Loucy (cell line): ENCODE measurements around the gene DNAJC17.

Source experiments
- H2AFZ ChIP-seq: fragments of 200-600 bp; sonication (generic); 2 replicates; pipeline ENCODE4 v1.6.0; 2016; ENCODE audit warnings: antibody characterized with exemption, mild to moderate bottlenecking, low read length, moderate library complexity
- H3F3A ChIP-seq: fragments of 200-600 bp; 2 replicates; pipeline ENCODE4 v1.6.0; 2016; ENCODE audit warnings: antibody characterized with exemption, low read depth, mild to moderate bottlenecking
- H3K27me3 ChIP-seq: fragments of 200-600 bp; sonication (generic); 2 replicates; pipeline ENCODE4 v1.6.1; 2014; ENCODE audit warnings: low read length, mild to moderate bottlenecking; ENCODE audit not compliant: insufficient read depth, poor library complexity, severe bottlenecking
- H3K36me3 ChIP-seq: fragments of 200-600 bp; sonication (generic); 2 replicates; pipeline ENCODE4 v1.6.1; 2016; ENCODE audit warnings: low read length; ENCODE audit not compliant: insufficient read depth
- H3K4me1 ChIP-seq: fragments of 200-600 bp; sonication (generic); 2 replicates; pipeline ENCODE4 v1.5.1; 2014; ENCODE audit warnings: low read length, mild to moderate bottlenecking; ENCODE audit not compliant: insufficient read depth, poor library complexity, severe bottlenecking
- H3K4me2 ChIP-seq: fragments of 200-600 bp; sonication (generic); 2 replicates; pipeline ENCODE4 v1.6.0; 2014; ENCODE audit warnings: antibody characterized with exemption, low read length, low read depth, mild to moderate bottlenecking; ENCODE audit not compliant: poor library complexity, severe bottlenecking
- H3K4me3 ChIP-seq: fragments of 200-600 bp; sonication (generic); 2 replicates; pipeline ENCODE4 v1.5.1; 2014; ENCODE audit warnings: low read length, mild to moderate bottlenecking, mixed read lengths; ENCODE audit not compliant: poor library complexity, severe bottlenecking
- H3K79me2 ChIP-seq: fragments of 200-600 bp; sonication (generic); 2 replicates; pipeline ENCODE4 v1.6.1; 2014; ENCODE audit warnings: low read length; ENCODE audit not compliant: insufficient read depth
- H3K9ac ChIP-seq: fragments of 200-600 bp; sonication (generic); 2 replicates; pipeline ENCODE4 v1.6.0; 2014; ENCODE audit warnings: mild to moderate bottlenecking, low read depth, low read length, moderate library complexity; ENCODE audit not compliant: poor library complexity, severe bottlenecking
- H3K9me2 ChIP-seq: fragments of 200-600 bp; sonication (generic); replicated peaks from 2 replicates; pipeline ENCODE4 v1.6.1; 2016; ENCODE audit warnings: low read depth, low read length, mixed read lengths
- H3K9me3 ChIP-seq: fragments of 200-600 bp; sonication (generic); 2 replicates; pipeline ENCODE4 v1.6.1; 2014; ENCODE audit warnings: mild to moderate bottlenecking, antibody characterized with exemption, low read length, low read depth; ENCODE audit not compliant: insufficient read depth
- H4K20me1 ChIP-seq: fragments of 200-600 bp; sonication (generic); 2 replicates; pipeline ENCODE4 v1.6.0; 2014; ENCODE audit warnings: antibody characterized with exemption, low read length, mild to moderate bottlenecking; ENCODE audit not compliant: insufficient read depth, poor library complexity, severe bottlenecking
- CTCF ChIP-seq: fragments of 200-600 bp; sonication (generic); conservative IDR thresholded peaks from 2 replicates; pipeline ENCODE4 v1.5.1; 2014; ENCODE audit warnings: mild to moderate bottlenecking, antibody characterized with exemption, low read length
- EZH2phosphoT487 ChIP-seq: fragments of 200-600 bp; IDR thresholded peaks from 2 replicates; pipeline ENCODE4 v1.6.1; 2018; ENCODE audit warnings: antibody characterized with exemption, mild to moderate bottlenecking, moderate library complexity, borderline replicate concordance

DNAJC17 gene

GRCh38 chr15:40843885-40844695 is 36.8 kb upstream of the DNAJC17 start, which contains the start of gene SPINT1:
Gene SPINT1 (plus strand): TSS chr15:40844048. CDS start chr15:40844555, 507 bp downstream.
- Histone ChIP-seq H3K36me3 (no peaks in the 10 kb centered on the region), H3K27me3 (no peaks in the 10 kb centered on the region), H3K79me2 (no peaks in the 10 kb centered on the region), H2AFZ (no peak within 1 kb of the TSS), H3F3A (no peaks in the 10 kb centered on the region), H3K9me2 (no peaks in the 10 kb centered on the region), H4K20me1 (no peaks in the 10 kb centered on the region), H3K4me2 (no peak within 1 kb of the TSS), H3K4me1 (peaks cover 18% of the 10 kb centered on the region), H3K9me3 (no peaks in the 10 kb centered on the region), H3K4me3 (no peak within 1 kb of the TSS), H3K9ac (no peak within 1 kb of the TSS)
- TF ChIP-seq CTCF (no peak), EZH2phosphoT487 (no peak)

GRCh38 chr15:40843261-40843884 is 36.1 kb upstream of the DNAJC17 start:
- Histone ChIP-seq H3K9me2 (no peaks in the 10 kb centered on the region), H3K9me3 (no peaks in the 10 kb centered on the region), H4K20me1 (no peaks in the 10 kb centered on the region), H3K4me2 (no peak overlapping the region), H3K27me3 (no peaks in the 10 kb centered on the region), H3K4me3 (no peak overlapping the region), H3K79me2 (no peaks in the 10 kb centered on the region), H2AFZ (no peak overlapping the region), H3K9ac (no peak overlapping the region), H3F3A (no peaks in the 10 kb centered on the region), H3K36me3 (no peaks in the 10 kb centered on the region), H3K4me1 (peaks cover 18% of the 10 kb centered on the region)
- TF ChIP-seq EZH2phosphoT487 (no peak), CTCF (no peak)

GRCh38 chr15:40841741-40842140 is 34.5 kb upstream of the DNAJC17 start:
- Histone ChIP-seq H3K36me3 (no peaks in the 10 kb centered on the region), H3K4me3 (no peak overlapping the region), H4K20me1 (no peaks in the 10 kb centered on the region), H2AFZ (0 out of 2 replicates have a peak overlapping the region, but pooled peaks have one; percentile 19), H3K9ac (no peak overlapping the region), H3K27me3 (no peaks in the 10 kb centered on the region), H3F3A (no peaks in the 10 kb centered on the region), H3K4me2 (no peak overlapping the region), H3K9me2 (no peaks in the 10 kb centered on the region), H3K4me1 (peaks cover 4% of the 10 kb centered on the region), H3K9me3 (no peaks in the 10 kb centered on the region), H3K79me2 (no peaks in the 10 kb centered on the region)
- TF ChIP-seq CTCF (no peak), EZH2phosphoT487 (no peak)
